RCC 7860 (cell line): ENCODE measurements around the gene C10orf88.
A peak's percentile ranks its signal among the peaks of the same experiment; 100 is the strongest.

Experiments
- DNase-seq: peaks from one replicate; pipeline ENCODE4 v3.0.0-alpha.2; 2015; ENCODE audit warnings: low spot score
- FAIRE-seq: peaks from 2 replicates; lab custom pipeline; 2012; peaks lifted over from hg19 to GRCh38; lab: Jason Lieb, UNC

The C10orf88 gene

GRCh38 chr10:122953902-122954730 lies at the start of gene C10orf88:
C10orf88 (minus strand) TSS chr10:122954227; CDS start chr10:122954178, 49 bp downstream.
- FAIRE-seq (peak; percentile 44), DNase-seq (peak; percentile 96)

- FAIRE-seq (no peak), DNase-seq (no peak)
Measured at GRCh38 chr10:123001370-123001769, 47.3 kb upstream of the C10orf88 start.

- no peak for FAIRE-seq
Measured at GRCh38 chr10:123000155-123000554, 46.1 kb upstream of the C10orf88 start.

GRCh38 chr10:122999347-122999746 lies 45.3 kb upstream of the C10orf88 start:
- no peak for DNase-seq
- no peak for FAIRE-seq

More at GRCh38 chr10:123000155-123000554, 46.1 kb upstream of the C10orf88 start:
- no peak for DNase-seq

- DNase-seq: no peak
- FAIRE-seq: no peak
Measured at GRCh38 chr10:122998934-122999333, 44.9 kb upstream of the C10orf88 start.

GRCh38 chr10:122998360-122998917 lies 44.4 kb upstream of the C10orf88 start:
- FAIRE-seq: no peak
- DNase-seq: no peak

GRCh38 chr10:122997864-122998263 lies 43.8 kb upstream of the C10orf88 start:
- FAIRE-seq (no peak), DNase-seq (no peak)

- no peak for FAIRE-seq
- DNase-seq: no peak
Measured at GRCh38 chr10:122995936-122996335, 41.9 kb upstream of the C10orf88 start.

- FAIRE-seq: no peak
Measured at GRCh38 chr10:122993797-122994336, 39.8 kb upstream of the C10orf88 start.

GRCh38 chr10:122992031-122992585 lies 38.1 kb upstream of the C10orf88 start:
- no peak for DNase-seq
- no peak for FAIRE-seq

More at GRCh38 chr10:122993797-122994336, 39.8 kb upstream of the C10orf88 start:
- no peak for DNase-seq

GRCh38 chr10:122990278-122990677 lies 36.3 kb upstream of the C10orf88 start:
- FAIRE-seq (no peak), DNase-seq (no peak)

- DNase-seq (no peak), FAIRE-seq (no peak)
Measured at GRCh38 chr10:122988501-122988900, 34.5 kb upstream of the C10orf88 start.

GRCh38 chr10:122986335-122986734 lies 32.3 kb upstream of the C10orf88 start:
- DNase-seq (no peak), FAIRE-seq (no peak)

GRCh38 chr10:122984708-122985107 lies 30.7 kb upstream of the C10orf88 start:
- DNase-seq (no peak), FAIRE-seq (no peak)

- FAIRE-seq (no peak), DNase-seq (no peak)
Measured at GRCh38 chr10:122983898-122984297, 29.9 kb upstream of the C10orf88 start.

- peak; percentile 25 for DNase-seq
- no peak for FAIRE-seq
Measured at GRCh38 chr10:122981066-122981464, 27.0 kb upstream of the C10orf88 start.

- no peak for FAIRE-seq
- peak; percentile 75 for DNase-seq
Measured at GRCh38 chr10:122980209-122981065, 26.4 kb upstream of the C10orf88 start, which contains the start of gene PSTK. PSTK (plus strand) TSS chr10:122980401; CDS start chr10:122980480, 79 bp downstream.

GRCh38 chr10:122974543-122975064 lies 20.6 kb upstream of the C10orf88 start:
- DNase-seq (no peak), FAIRE-seq (no peak)

- no peak for FAIRE-seq
- no peak for DNase-seq
Measured at GRCh38 chr10:122974023-122974422, 20.0 kb upstream of the C10orf88 start.

GRCh38 chr10:122968698-122969097 lies 14.7 kb upstream of the C10orf88 start:
- DNase-seq (no peak), FAIRE-seq (no peak)
